K562 treated with DMSO at 1 percent for 12 hours (cell line): ENCODE results near the gene C10orf90. TPM values are rescaled to one million over a fixed set of nuclear protein-coding genes. Genes with fewer than 3 reads are reported as not detected.

Experiments used
- total RNA-seq: library from RNA; unstranded; fragments of 300-600 nt; gene quantifications from 2 replicates; pipeline ENCODE4 v1.2.3, GENCODE V29; 2022; ENCODE audit not compliant: insufficient read depth

Gene C10orf90
- not detected in 2 replicates for total RNA-seq

GRCh38 chr10:126670056-126670894 is at the start of gene C10orf90:
Gene C10orf90, minus strand, starts transcription at chr10:126670693. Its CDS starts 213 bp downstream, at chr10:126670480.

GRCh38 chr10:126387931-126388911 is 282.3 kb downstream of the C10orf90 start, which contains the start of gene ADAM12:
Gene ADAM12, minus strand, starts transcription at chr10:126388477. Its CDS starts 332 bp downstream, at chr10:126388145.

Other genes starting within 250 kb of the C10orf90 start
- not detected in 2 replicates for gene DOCK1, start 234.7 kb upstream of the C10orf90 start, total RNA-seq